Measurements from ENCODE around the gene LRRC71. TPM values are rescaled to one million over a fixed set of nuclear protein-coding genes. Genes with fewer than 3 reads are reported as not detected.

The LRRC71 gene
- total and polyA plus RNA-seq, 2 experiments from 2014 or later: 0.24 TPM; not detected in 1

DNA sequence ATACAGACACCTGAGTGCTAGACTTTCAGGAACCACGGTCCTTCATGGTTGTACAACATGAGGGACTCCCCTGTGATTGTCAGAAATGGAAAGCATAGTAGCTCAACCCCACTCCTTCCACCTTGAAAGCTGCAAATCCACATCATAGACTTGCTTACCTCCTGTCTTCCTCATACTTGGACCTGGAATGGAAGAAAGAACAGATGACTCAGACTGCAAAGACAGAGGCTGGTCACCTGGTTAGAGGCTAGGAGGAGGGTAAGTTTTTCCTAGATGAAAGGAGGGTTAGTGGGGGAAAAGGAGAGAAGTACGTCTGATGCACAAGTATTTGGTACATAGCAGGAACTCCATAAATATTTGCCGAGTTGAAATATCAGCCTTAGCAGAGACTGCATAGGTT is 37.2 kb downstream of the LRRC71 start (continued):
- TF ChIP-seq, protein P1, sequence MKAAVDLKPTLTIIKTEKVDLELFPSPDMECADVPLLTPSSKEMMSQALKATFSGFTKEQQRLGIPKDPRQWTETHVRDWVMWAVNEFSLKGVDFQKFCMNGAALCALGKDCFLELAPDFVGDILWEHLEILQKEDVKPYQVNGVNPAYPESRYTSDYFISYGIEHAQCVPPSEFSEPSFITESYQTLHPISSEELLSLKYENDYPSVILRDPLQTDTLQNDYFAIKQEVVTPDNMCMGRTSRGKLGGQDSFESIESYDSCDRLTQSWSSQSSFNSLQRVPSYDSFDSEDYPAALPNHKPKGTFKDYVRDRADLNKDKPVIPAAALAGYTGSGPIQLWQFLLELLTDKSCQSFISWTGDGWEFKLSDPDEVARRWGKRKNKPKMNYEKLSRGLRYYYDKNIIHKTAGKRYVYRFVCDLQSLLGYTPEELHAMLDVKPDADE (IDR thresholded peaks at IDR 0.05): no peak
- TF ChIP-seq REST (IDR thresholded peaks at IDR 0.05; ENCODE audit: unreplicated experiment): no peak
- TF ChIP-seq EZH2phosphoT487 (IDR thresholded peaks at IDR 0.05; ENCODE audit: unreplicated experiment): no peak

GRCh38 chr1:156958247-156958714 is 37.8 kb downstream of the LRRC71 start:
- Mint-ChIP-seq H3K36me3 (ENCODE audit: low read depth) (peaks cover 67% of the 10 kb centered on the region), H3K27ac (no peak overlapping the region), H3K9me3 (no peaks in the 10 kb centered on the region), H3K4me3 (no peak overlapping the region), H3K27me3 (ENCODE audit: insufficient read depth, low read depth, poor library complexity) (peaks cover 9% of the 10 kb centered on the region), H3K4me1 (no peaks in the 10 kb centered on the region)
- H3K9me2 ChIP-seq (ENCODE audit: insufficient read depth): no peaks in the 10 kb centered on the region
- no peaks in the 10 kb centered on the region; the same call in 1 of the 2 replicates for H4K20me1 ChIP-seq (replicated peaks; ENCODE audit: insufficient read depth)
- H3K79me2 ChIP-seq (replicated peaks; ENCODE audit: insufficient read depth): no peaks in the 10 kb centered on the region
- no peak overlapping the region for H3K4me3 ChIP-seq
- no peak for DNase-seq (ENCODE audit: low spot score)
- no peak overlapping the region for H2AFZ ChIP-seq
- H3K27ac ChIP-seq (ENCODE audit: low read depth): no peak overlapping the region
- H3K4me2 ChIP-seq: no peak overlapping the region
- ATAC-seq: no peak
- H3K36me3 ChIP-seq (ENCODE audit: insufficient read depth): no peaks in the 10 kb centered on the region; the same call in none of the 2 replicates
- no peaks in the 10 kb centered on the region for H3K4me1 ChIP-seq (ENCODE audit: insufficient read depth)
- H3F3A ChIP-seq (replicated peaks; ENCODE audit: low read depth): no peaks in the 10 kb centered on the region
- no peaks in the 10 kb centered on the region for H3K27me3 ChIP-seq (ENCODE audit: insufficient read depth)
- TF ChIP-seq NANOG (IDR thresholded peaks at IDR 0.05; ENCODE audit: borderline replicate concordance) (no peak), STAT1 (IDR thresholded peaks at IDR 0.05; ENCODE audit: unreplicated experiment) (no peak), CTCF (conservative IDR thresholded peaks at IDR 0.05; ENCODE audit: low read depth in 2 of 2) (no peak), POLR2AphosphoS5 (IDR thresholded peaks at IDR 0.05; ENCODE audit: low read depth) (no peak), EZH2phosphoT487 (IDR thresholded peaks at IDR 0.05; ENCODE audit: unreplicated experiment) (no peak), JUNB (IDR thresholded peaks at IDR 0.05; ENCODE audit: unreplicated experiment) (no peak)
- TF ChIP-seq, protein P2, sequence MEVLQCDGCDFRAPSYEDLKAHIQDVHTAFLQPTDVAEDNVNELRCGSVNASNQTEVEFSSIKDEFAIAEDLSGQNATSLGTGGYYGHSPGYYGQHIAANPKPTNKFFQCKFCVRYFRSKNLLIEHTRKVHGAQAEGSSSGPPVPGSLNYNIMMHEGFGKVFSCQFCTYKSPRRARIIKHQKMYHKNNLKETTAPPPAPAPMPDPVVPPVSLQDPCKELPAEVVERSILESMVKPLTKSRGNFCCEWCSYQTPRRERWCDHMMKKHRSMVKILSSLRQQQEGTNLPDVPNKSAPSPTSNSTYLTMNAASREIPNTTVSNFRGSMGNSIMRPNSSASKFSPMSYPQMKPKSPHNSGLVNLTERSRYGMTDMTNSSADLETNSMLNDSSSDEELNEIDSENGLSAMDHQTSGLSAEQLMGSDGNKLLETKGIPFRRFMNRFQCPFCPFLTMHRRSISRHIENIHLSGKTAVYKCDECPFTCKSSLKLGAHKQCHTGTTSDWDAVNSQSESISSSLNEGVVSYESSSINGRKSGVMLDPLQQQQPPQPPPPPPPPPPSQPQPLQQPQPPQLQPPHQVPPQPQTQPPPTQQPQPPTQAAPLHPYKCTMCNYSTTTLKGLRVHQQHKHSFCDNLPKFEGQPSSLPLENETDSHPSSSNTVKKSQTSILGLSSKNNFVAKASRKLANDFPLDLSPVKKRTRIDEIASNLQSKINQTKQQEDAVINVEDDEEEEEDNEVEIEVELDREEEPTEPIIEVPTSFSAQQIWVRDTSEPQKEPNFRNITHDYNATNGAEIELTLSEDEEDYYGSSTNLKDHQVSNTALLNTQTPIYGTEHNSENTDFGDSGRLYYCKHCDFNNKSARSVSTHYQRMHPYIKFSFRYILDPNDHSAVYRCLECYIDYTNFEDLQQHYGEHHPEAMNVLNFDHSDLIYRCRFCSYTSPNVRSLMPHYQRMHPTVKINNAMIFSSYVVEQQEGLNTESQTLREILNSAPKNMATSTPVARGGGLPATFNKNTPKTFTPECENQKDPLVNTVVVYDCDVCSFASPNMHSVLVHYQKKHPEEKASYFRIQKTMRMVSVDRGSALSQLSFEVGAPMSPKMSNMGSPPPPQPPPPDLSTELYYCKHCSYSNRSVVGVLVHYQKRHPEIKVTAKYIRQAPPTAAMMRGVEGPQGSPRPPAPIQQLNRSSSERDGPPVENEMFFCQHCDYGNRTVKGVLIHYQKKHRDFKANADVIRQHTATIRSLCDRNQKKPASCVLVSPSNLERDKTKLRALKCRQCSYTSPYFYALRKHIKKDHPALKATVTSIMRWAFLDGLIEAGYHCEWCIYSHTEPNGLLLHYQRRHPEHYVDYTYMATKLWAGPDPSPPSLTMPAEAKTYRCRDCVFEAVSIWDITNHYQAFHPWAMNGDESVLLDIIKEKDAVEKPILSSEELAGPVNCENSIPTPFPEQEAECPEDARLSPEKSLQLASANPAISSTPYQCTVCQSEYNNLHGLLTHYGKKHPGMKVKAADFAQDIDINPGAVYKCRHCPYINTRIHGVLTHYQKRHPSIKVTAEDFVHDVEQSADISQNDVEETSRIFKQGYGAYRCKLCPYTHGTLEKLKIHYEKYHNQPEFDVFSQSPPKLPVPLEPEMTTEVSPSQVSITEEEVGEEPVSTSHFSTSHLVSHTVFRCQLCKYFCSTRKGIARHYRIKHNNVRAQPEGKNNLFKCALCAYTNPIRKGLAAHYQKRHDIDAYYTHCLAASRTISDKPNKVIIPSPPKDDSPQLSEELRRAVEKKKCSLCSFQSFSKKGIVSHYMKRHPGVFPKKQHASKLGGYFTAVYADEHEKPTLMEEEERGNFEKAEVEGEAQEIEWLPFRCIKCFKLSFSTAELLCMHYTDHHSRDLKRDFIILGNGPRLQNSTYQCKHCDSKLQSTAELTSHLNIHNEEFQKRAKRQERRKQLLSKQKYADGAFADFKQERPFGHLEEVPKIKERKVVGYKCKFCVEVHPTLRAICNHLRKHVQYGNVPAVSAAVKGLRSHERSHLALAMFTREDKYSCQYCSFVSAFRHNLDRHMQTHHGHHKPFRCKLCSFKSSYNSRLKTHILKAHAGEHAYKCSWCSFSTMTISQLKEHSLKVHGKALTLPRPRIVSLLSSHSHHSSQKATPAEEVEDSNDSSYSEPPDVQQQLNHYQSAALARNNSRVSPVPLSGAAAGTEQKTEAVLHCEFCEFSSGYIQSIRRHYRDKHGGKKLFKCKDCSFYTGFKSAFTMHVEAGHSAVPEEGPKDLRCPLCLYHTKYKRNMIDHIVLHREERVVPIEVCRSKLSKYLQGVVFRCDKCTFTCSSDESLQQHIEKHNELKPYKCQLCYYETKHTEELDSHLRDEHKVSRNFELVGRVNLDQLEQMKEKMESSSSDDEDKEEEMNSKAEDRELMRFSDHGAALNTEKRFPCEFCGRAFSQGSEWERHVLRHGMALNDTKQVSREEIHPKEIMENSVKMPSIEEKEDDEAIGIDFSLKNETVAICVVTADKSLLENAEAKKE (CRISPR knock-in tag; IDR thresholded peaks at IDR 0.05): no peak

Measured in GM23338 (cell line).